ENCODE measurements around the gene LMO3.
A peak's percentile ranks its signal among the peaks of the same experiment; 100 is the strongest.

Gene LMO3

DNA sequence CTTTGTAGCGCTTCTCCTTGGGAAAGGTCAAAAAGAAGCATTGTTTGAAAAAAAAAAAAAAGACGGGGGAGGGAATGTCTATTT lies at the start of gene LMO3:
Gene LMO3 (minus strand): TSS at position 46 of the 84 bp plus-strand sequence. CDS start 5,302 bp downstream, outside the sequence.
- in situ Hi-C loops (cut with MboI; ENCODE audit: low sequenced_read_pairs): no loop called here
- Histone ChIP-seq H3K36me3 (replicated peaks) (no peaks in the 10 kb centered on the region), H3K4me3 (peak within 1 kb of the TSS; percentile 39), H3K27me3 (ENCODE audit: low read depth) (no peaks in the 10 kb centered on the region), H3K9me3 (no peaks in the 10 kb centered on the region), H3K4me1 (peaks cover 30% of the 10 kb centered on the region)
- DNase-seq (ENCODE audit: low spot score in 2 of 2): no peak

DNA sequence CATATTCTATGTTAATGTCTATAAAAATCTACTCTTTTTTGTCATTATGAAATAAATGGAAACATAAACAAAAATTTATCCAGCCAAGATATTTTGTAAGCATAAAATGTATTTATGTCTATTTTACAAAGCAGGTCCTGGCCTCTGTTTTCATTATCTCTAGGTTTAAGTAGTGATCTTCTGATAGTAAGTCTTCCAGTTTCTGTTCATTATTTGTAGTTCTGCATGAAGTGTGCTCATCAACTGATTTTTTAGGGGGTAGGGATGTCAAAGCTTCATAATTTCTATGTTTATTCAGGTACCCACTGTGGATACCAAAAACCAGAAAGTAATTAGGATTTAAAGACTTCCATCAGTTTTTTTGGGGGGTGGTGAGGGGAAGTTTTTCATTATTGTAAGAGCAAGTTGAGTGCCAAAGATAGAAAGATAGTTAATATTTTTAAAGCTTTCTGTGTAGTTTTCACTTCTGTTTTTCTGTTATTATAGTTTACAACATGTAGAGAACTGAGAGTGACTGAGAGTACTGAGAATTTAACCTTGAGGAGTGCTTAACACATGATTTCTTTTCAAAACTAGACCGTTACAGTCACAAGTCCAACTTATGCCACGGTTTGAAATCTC lies 30.6 kb upstream of the LMO3 start:
- Histone ChIP-seq H3K4me1 (no peaks in the 10 kb centered on the region), H3K9me3 (no peaks in the 10 kb centered on the region), H3K27me3 (ENCODE audit: low read depth) (no peaks in the 10 kb centered on the region), H3K4me3 (no peak overlapping the region), H3K36me3 (replicated peaks) (no peaks in the 10 kb centered on the region)
- no peak for DNase-seq (ENCODE audit: low spot score in 2 of 2)
- in situ Hi-C loops (cut with MboI; ENCODE audit: low sequenced_read_pairs): no loop called here

DNA sequence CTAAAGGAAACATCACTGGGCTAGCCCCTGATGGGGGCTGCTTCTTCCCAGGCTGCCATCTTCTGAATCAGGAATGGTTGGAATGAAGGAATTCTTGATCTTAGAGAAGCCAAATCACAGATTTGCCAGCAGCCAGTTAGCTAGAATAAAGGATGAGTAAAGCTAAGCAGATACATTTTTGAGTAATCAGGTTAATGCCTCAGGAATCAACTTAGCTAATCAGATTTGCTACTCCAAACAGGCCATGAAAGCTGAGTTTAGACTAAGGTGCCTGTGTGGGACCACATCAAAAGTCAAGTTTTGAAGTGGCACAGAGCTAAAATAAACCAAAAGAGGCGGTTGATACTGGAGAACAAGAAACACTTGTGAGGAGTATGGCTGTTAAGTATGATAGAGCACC lies 28.8 kb upstream of the LMO3 start:
- Histone ChIP-seq H3K4me3 (no peak overlapping the region), H3K27me3 (ENCODE audit: low read depth) (no peaks in the 10 kb centered on the region), H3K9me3 (no peaks in the 10 kb centered on the region), H3K36me3 (replicated peaks) (no peaks in the 10 kb centered on the region), H3K4me1 (no peaks in the 10 kb centered on the region)
- in situ Hi-C loops (cut with MboI; ENCODE audit: low sequenced_read_pairs): no loop called here
- no peak for DNase-seq (ENCODE audit: low spot score in 2 of 2)

DNA sequence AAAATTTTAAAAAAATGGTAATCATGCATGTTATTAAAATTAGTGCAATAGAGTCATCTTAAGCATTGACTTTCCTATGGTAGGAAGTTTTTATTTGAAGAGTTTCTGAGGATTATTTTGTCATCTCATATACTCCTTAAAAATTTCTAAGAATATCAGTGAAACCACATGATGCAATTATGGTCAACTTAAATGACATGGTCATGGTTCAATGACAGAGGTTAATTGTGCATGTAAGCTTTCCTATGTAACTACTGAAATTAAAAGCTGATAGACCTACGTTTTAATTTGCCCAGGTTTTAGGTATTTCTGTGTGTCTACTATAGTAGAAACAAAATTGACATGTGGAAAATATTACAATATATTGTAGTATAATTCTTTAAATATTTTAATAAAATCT lies 21.0 kb upstream of the LMO3 start:
- Histone ChIP-seq H3K36me3 (replicated peaks) (no peaks in the 10 kb centered on the region), H3K4me3 (no peak overlapping the region), H3K27me3 (ENCODE audit: low read depth) (no peaks in the 10 kb centered on the region), H3K9me3 (no peaks in the 10 kb centered on the region), H3K4me1 (peaks cover 8% of the 10 kb centered on the region)
- in situ Hi-C loops (cut with MboI; ENCODE audit: low sequenced_read_pairs): no loop called here
- no peak for DNase-seq (ENCODE audit: low spot score in 2 of 2)

DNA sequence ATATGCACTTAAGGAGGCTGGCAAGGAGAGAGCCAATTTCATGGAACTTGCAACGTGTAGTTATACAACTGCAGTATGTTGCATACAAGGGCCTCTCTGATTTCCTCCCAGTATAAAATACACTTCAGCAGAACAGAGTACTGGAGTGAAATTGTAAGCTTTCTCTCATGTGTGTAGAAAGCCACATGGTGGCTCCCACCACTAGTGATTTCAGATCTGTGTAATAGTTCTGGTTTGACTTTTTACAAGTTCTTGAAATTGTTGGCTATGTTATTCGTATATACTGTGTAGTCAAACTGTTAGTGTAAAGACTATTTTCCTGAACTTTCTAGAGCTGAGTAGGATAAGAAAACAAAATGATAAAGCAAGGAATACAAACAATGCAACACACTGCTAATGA lies 16.4 kb upstream of the LMO3 start:
- H3K4me1 ChIP-seq: peaks cover 8% of the 10 kb centered on the region
- no peak overlapping the region for H3K4me3 ChIP-seq
- in situ Hi-C loops (cut with MboI; ENCODE audit: low sequenced_read_pairs): no loop called here
- no peak for DNase-seq (ENCODE audit: low spot score in 2 of 2)
- no peaks in the 10 kb centered on the region for H3K27me3 ChIP-seq (ENCODE audit: low read depth)
- no peaks in the 10 kb centered on the region for H3K9me3 ChIP-seq
- H3K36me3 ChIP-seq (replicated peaks): no peaks in the 10 kb centered on the region

DNA sequence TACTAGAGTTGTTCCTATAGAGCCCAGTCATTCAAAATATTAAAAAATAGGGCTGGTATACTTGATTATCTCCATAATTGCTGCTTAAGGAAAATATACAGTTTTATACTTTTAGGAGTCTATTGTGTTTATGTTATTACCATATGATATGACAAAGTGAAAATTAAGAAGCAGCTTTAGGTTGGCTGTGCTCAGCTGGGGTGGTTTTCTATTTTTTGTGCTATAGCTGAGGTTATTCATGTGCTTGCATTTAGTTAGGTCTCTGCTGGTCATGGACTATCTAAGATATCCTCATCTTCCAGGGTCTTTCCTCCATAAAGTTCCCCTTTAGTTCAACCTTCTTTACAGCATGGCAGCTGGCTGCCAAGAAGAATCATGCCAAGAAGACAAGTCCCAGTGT lies 13.6 kb upstream of the LMO3 start:
- H3K4me1 ChIP-seq: peaks cover 8% of the 10 kb centered on the region
- no peak for DNase-seq (ENCODE audit: low spot score in 2 of 2)
- H3K36me3 ChIP-seq (replicated peaks): no peaks in the 10 kb centered on the region
- H3K9me3 ChIP-seq: no peaks in the 10 kb centered on the region
- no peak overlapping the region for H3K4me3 ChIP-seq
- H3K27me3 ChIP-seq (ENCODE audit: low read depth): no peaks in the 10 kb centered on the region
- in situ Hi-C loops (cut with MboI; ENCODE audit: low sequenced_read_pairs): no loop called here

DNA sequence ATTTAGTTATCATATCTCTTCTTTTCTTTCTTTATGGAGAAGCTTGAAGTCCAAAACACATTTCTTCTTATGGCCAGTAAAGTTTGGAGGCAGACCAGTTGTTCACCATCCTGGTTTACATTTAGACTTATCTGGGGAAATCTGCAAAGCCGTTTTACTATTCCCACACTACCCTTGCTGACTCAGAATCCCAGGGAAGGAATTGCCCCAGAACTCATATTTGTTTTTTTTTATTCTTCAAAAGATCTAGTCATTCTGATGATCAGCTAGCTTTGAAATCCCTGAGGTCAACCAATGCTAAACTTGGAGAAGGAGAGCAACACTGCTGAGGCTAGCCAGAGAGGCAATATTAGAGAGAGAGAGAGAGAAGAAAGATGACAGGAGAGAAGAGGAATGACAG lies 12.3 kb upstream of the LMO3 start:
- in situ Hi-C loops (cut with MboI; ENCODE audit: low sequenced_read_pairs): no loop called here
- H3K27me3 ChIP-seq (ENCODE audit: low read depth): no peaks in the 10 kb centered on the region

DNA sequence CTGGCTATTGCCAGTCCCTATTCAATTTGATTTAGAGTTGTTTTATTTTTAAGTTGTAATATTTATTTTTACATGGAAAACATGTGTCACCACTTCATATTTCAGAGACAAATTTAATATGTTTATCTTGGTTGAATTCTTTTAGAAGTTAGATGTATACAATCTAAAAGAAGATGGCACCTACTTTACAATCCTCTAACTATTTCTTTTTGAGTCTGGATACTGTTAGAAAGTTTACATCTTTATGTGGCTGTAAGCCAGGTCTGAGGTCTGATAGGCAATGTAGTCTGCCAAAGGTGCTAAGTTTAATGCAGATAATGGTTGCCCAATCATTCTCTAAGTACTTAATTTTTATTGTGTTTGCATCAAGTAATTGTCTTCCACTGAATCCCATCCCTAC lies 7.2 kb upstream of the LMO3 start:
- in situ Hi-C loops (cut with MboI; ENCODE audit: low sequenced_read_pairs): no loop called here
- no peaks in the 10 kb centered on the region for H3K27me3 ChIP-seq (ENCODE audit: low read depth)
- peaks cover 9% of the 10 kb centered on the region for H3K4me1 ChIP-seq
- H3K4me3 ChIP-seq: no peak overlapping the region
- no peaks in the 10 kb centered on the region for H3K9me3 ChIP-seq
- no peak for DNase-seq (ENCODE audit: low spot score in 2 of 2)
- H3K36me3 ChIP-seq (replicated peaks): no peaks in the 10 kb centered on the region

More for the DNA sequence above, 12.3 kb upstream of the LMO3 start:
- no peak overlapping the region for H3K4me3 ChIP-seq
- DNase-seq (ENCODE audit: low spot score in 2 of 2): no peak
- H3K4me1 ChIP-seq: peaks cover 8% of the 10 kb centered on the region
- no peaks in the 10 kb centered on the region for H3K9me3 ChIP-seq
- no peaks in the 10 kb centered on the region for H3K36me3 ChIP-seq (replicated peaks)

DNA sequence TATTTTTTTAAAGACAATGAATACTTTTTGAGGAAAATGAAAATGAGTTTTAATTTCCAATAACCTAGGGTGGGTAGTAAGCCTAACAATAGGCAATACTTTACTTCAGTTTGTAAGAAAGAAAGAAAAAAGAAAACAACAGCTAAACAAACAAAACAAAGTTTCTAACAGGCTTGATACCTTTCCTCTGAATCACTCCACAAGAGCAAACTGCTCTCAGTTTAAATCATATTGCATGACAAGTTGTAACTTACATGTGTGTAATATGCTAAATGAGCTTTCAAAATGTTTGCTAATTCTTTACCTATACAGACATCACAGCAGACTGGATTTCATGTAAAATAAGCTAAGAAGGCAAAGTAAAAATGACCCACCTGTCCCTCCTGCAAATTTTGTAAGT lies 6.7 kb upstream of the LMO3 start:
- no peaks in the 10 kb centered on the region for H3K27me3 ChIP-seq (ENCODE audit: low read depth)
- DNase-seq (ENCODE audit: low spot score in 2 of 2): no peak
- H3K4me3 ChIP-seq: no peak overlapping the region
- no peaks in the 10 kb centered on the region for H3K36me3 ChIP-seq (replicated peaks)
- in situ Hi-C loops (cut with MboI; ENCODE audit: low sequenced_read_pairs): no loop called here
- H3K9me3 ChIP-seq: no peaks in the 10 kb centered on the region
- H3K4me1 ChIP-seq: peaks cover 9% of the 10 kb centered on the region

DNA sequence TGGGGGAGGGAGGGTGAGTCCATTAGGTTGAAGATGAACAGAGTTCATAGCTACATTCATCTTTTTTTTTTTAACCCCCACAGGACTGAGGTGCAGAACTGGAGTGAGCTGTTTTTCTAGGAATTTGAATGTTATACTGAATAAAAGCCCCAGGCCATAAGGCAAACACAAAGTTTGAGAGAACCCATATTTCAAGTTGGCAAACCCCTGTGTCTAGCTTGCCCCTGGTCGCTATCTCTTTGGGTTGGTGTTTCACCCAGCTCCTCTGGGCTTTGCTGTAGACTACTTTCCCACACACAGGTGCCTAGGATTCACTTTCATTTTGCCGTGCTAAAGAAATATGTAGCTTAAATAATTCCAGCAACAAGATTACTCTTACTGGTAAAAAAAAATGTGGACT lies 5.2 kb upstream of the LMO3 start:
- Histone ChIP-seq H3K36me3 (replicated peaks) (no peaks in the 10 kb centered on the region), H3K27me3 (ENCODE audit: low read depth) (no peaks in the 10 kb centered on the region), H3K4me1 (peaks cover 18% of the 10 kb centered on the region), H3K9me3 (no peaks in the 10 kb centered on the region), H3K4me3 (no peak overlapping the region)
- no peak for DNase-seq (ENCODE audit: low spot score in 2 of 2)
- in situ Hi-C loops (cut with MboI; ENCODE audit: low sequenced_read_pairs): no loop called here

DNA sequence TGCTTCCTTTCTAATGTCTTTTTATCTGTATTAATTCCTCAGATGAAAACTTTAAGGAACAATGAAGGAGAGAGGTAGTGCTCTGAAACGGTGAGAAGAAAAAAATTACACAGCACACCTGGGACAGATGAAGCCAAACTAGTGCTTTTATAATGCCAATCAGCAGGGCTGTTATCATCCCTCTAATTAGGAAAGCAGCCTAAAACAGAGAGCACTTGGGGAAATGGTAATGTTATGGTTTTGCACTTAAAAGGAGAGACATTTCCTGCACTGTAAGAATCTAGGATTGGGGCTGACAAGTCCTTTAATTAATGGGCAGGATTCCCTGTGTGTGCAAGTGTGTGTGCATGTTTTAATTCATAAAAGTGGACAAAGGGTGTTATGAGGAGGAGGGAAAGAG lies 4.8 kb upstream of the LMO3 start:
- Histone ChIP-seq H3K4me3 (no peak overlapping the region), H3K9me3 (no peaks in the 10 kb centered on the region), H3K36me3 (replicated peaks) (no peaks in the 10 kb centered on the region), H3K4me1 (peaks cover 18% of the 10 kb centered on the region), H3K27me3 (ENCODE audit: low read depth) (no peaks in the 10 kb centered on the region)
- in situ Hi-C loops (cut with MboI; ENCODE audit: low sequenced_read_pairs): no loop called here
- no peak for DNase-seq (ENCODE audit: low spot score in 2 of 2)

DNA sequence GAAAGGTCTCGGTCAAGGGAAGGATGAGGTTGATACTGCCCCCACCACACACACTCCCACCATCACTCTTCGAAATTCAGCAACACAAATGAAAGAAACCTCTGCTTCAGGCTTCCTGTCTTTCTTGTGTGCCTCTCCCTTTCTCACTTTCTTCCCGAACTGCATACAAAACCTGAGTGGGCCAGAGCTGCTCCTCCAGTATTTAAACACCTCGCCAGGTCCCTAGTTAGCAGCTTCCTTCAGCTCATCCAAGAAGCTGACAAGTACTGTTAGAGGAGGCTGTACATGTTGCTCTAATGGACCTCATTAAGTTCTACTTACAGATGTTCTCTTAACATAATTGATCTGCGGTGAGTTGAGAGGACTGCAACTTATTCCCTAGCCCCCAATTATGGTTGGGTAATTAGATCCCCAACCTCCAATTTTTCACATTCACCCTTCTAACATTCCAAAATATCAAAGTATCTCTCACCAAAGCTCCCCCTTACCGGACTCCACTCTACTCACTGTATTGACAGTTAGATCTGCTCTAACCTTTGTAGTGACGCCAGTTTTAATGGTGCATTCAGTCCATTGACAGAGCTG lies 4.1 kb upstream of the LMO3 start:
- Histone ChIP-seq H3K36me3 (replicated peaks) (no peaks in the 10 kb centered on the region), H3K9me3 (no peaks in the 10 kb centered on the region), H3K4me3 (no peak overlapping the region), H3K27me3 (ENCODE audit: low read depth) (no peaks in the 10 kb centered on the region), H3K4me1 (peaks cover 18% of the 10 kb centered on the region)
- DNase-seq (ENCODE audit: low spot score in 2 of 2): no peak
- in situ Hi-C loops (cut with MboI; ENCODE audit: low sequenced_read_pairs): no loop called here

DNA sequence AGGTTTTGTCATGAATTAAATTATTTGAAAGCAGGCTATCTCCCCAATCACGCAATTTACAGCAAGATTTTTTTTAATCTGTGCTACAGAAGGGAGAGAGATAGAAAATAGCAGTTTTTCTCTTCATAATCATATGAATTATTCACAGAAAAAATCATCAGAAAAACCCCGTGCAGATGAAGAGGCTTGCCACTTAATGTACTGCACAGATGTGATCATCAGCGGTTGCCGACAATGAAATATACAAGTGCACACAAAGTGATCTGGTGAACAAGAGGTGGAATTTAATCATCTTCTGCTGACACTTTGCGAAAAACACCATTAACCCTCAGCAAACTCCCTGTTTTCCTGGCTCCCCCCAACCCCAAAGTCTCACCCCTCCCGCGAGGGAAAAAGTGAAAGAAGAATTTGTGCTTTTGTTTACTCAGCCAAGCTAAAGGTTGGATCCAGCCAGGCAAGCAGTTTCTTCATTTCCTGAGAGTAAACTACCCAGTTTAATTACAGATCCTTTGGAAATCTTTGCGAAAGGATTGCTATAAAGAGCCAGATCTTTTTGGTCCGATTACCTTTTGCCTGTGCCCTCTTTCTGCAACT lies 3.1 kb upstream of the LMO3 start:
- Histone ChIP-seq H3K27me3 (ENCODE audit: low read depth) (no peaks in the 10 kb centered on the region), H3K4me3 (no peak overlapping the region), H3K36me3 (replicated peaks) (no peaks in the 10 kb centered on the region), H3K9me3 (no peaks in the 10 kb centered on the region), H3K4me1 (peaks cover 20% of the 10 kb centered on the region)
- in situ Hi-C loops (cut with MboI; ENCODE audit: low sequenced_read_pairs): no loop called here
- DNase-seq (ENCODE audit: low spot score in 2 of 2): no peak

DNA sequence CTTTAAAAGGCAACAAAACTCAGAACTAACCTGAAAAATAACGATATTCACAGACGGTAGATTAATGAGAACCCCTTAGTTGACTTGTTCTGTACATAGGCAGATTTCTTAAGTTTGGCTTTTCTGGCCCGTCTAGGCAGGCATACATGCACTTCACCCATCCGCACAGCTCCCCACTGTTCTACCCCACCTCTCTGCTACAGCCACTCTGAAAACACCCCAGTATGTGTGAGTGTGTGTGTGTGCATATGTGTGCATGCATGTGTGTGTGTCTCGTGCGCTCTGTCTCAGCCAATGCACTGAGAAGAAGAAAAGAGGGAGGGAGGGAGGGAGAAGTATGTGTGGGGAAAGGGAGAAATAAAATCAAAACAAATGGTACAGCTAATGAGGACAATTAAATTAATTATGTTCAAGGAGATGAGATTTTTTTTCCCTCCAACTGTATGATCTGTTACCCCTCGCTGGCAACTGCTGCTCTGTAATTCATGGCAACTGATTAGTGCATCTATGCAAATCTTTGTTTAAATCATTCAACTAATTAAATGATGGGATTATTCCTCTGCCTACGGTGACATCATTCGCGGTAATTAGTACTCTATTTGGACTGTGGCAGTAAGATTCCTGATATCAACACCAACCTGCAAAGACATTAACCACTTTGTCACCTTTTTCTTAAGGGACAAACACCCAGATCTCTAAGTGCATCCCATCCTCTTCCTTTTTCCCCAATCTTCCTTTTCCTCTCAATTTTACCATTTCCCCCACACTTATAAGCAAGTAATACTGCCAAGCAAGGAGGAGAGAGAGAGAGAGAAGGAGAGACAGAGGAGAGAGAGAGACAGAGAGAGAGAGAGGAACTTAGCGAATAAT lies 2.2 kb upstream of the LMO3 start:
- Histone ChIP-seq H3K4me3 (no peak overlapping the region), H3K27me3 (ENCODE audit: low read depth) (no peaks in the 10 kb centered on the region), H3K36me3 (replicated peaks) (no peaks in the 10 kb centered on the region), H3K4me1 (peaks cover 27% of the 10 kb centered on the region), H3K9me3 (no peaks in the 10 kb centered on the region)
- DNase-seq (ENCODE audit: low spot score in 2 of 2): no peak
- in situ Hi-C loops (cut with MboI; ENCODE audit: low sequenced_read_pairs): no loop called here

Measured in HAP-1 (cell line).